ENCODE measurements around the gene ZSCAN5B. TPM values are rescaled to one million over a fixed set of nuclear protein-coding genes. Genes with fewer than 3 reads are reported as not detected.

Gene ZSCAN5B
- total RNA-seq, 1 donor from 2014 or later = not detected

Other genes with a start within 250 kb of the ZSCAN5B start
- not detected for gene NLRP8, start 250.0 kb downstream of the ZSCAN5B start, total RNA-seq
- not detected for gene NLRP5, start 211.0 kb downstream of the ZSCAN5B start, total RNA-seq
- 33.9 TPM for gene ZNF787, start 76.5 kb downstream of the ZSCAN5B start, total RNA-seq
- 26.7 TPM for gene ZNF444, start 56.5 kb downstream of the ZSCAN5B start, total RNA-seq
- gene GALP, start 21.8 kb downstream of the ZSCAN5B start, total RNA-seq = not detected
- not detected for gene ZSCAN5C, start 4.5 kb upstream of the ZSCAN5B start, total RNA-seq
- not detected for gene EDDM13, start 75.0 kb upstream of the ZSCAN5B start, total RNA-seq
- 16.0 TPM for gene ZSCAN5A, start 117.1 kb upstream of the ZSCAN5B start, total RNA-seq
- gene ZNF582, start 195.8 kb upstream of the ZSCAN5B start, total RNA-seq = 3.8 TPM
- gene ZNF583, start 206.5 kb upstream of the ZSCAN5B start, total RNA-seq = 6.1 TPM